HEK293 (cell line): Measurements from ENCODE around the gene EXTL1.

Source experiments
- BCL11A ChIP-seq: fragments of 450-650 bp; formaldehyde crosslinking; IDR thresholded peaks from 2 replicates; pipeline ENCODE4 v1.5.1; 2016; ENCODE audit warnings: low read depth, missing biosample characterization, missing genetic modification characterization
- GLIS1 ChIP-seq: fragments of 450-650 bp; formaldehyde crosslinking; IDR thresholded peaks from 2 replicates; pipeline ENCODE4 v1.5.1; 2016; ENCODE audit warnings: missing biosample characterization, missing genetic modification characterization
- KLF16 ChIP-seq: fragments of 450-650 bp; formaldehyde crosslinking; IDR thresholded peaks from 2 replicates; pipeline ENCODE4 v1.5.1; 2017; ENCODE audit warnings: missing biosample characterization, missing genetic modification characterization
- REPIN1 ChIP-seq: fragments of 450-650 bp; formaldehyde crosslinking; IDR thresholded peaks from 2 replicates; pipeline ENCODE4 v1.5.1; 2017; ENCODE audit warnings: missing biosample characterization, missing genetic modification characterization, low read depth
- YY1 ChIP-seq: fragments of 450-650 bp; formaldehyde crosslinking; IDR thresholded peaks from 2 replicates; pipeline ENCODE4 v1.5.1; 2018; ENCODE audit warnings: missing biosample characterization, missing genetic modification characterization
- ZNF366 ChIP-seq: fragments of 450-650 bp; formaldehyde crosslinking; conservative IDR thresholded peaks from 2 replicates; pipeline ENCODE4 v1.5.1; 2016; ENCODE audit warnings: missing biosample characterization, missing genetic modification characterization
- ZNF677 ChIP-seq: fragments of 450-650 bp; IDR thresholded peaks from 2 replicates; pipeline ENCODE4 v1.5.0; 2018; ENCODE audit warnings: missing biosample characterization, mild to moderate bottlenecking, missing genetic modification characterization, moderate library complexity
- ZNF747 ChIP-seq: fragments of 450-650 bp; formaldehyde crosslinking; IDR thresholded peaks from 2 replicates; pipeline ENCODE4 v1.5.1; 2016; ENCODE audit warnings: missing biosample characterization, missing genetic modification characterization
- ZSCAN23 ChIP-seq: fragments of 450-650 bp; formaldehyde crosslinking; IDR thresholded peaks from 2 replicates; pipeline ENCODE4 v1.5.1; 2016; ENCODE audit warnings: missing biosample characterization, missing genetic modification characterization
- TF ChIP-seq, protein P1 (sequence below): fragments of 450-650 bp; formaldehyde crosslinking; IDR thresholded peaks from 2 replicates; pipeline ENCODE4 v1.5.1; 2016; ENCODE audit warnings: missing biosample characterization, missing genetic modification characterization
- TF ChIP-seq, protein P2 (sequence below): fragments of 450-650 bp; formaldehyde crosslinking; IDR thresholded peaks from 2 replicates; pipeline ENCODE4 v1.5.1; 2016; ENCODE audit warnings: missing biosample characterization, missing genetic modification characterization
- TF ChIP-seq, protein P3 (sequence below): fragments of 450-650 bp; formaldehyde crosslinking; IDR thresholded peaks from 2 replicates; pipeline ENCODE4 v1.5.1; 2016; ENCODE audit warnings: missing biosample characterization, missing genetic modification characterization, low read depth
- TF ChIP-seq, protein P4 (sequence below): fragments of 450-650 bp; formaldehyde crosslinking; IDR thresholded peaks from 2 replicates; pipeline ENCODE4; 2016; ENCODE audit warnings: missing biosample characterization, missing genetic modification characterization

DNA sequence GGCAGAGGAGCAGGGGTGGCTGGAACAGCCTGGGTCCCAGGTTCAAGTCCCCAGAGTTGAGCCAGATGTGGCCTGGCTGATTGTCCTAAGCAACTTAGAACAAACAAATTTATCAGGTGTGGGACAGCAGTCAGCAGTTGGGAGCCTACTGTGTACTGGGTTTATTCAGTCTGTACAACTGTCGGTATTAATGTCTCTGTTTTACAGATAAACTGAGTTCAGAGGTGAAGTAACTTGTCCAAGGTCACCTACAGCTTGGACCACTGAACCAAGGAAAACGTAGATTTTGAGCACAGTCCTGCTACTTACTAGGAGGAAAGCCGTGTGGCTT, 60.4 kb downstream of the EXTL1 start:
- TF ChIP-seq, protein P1, sequence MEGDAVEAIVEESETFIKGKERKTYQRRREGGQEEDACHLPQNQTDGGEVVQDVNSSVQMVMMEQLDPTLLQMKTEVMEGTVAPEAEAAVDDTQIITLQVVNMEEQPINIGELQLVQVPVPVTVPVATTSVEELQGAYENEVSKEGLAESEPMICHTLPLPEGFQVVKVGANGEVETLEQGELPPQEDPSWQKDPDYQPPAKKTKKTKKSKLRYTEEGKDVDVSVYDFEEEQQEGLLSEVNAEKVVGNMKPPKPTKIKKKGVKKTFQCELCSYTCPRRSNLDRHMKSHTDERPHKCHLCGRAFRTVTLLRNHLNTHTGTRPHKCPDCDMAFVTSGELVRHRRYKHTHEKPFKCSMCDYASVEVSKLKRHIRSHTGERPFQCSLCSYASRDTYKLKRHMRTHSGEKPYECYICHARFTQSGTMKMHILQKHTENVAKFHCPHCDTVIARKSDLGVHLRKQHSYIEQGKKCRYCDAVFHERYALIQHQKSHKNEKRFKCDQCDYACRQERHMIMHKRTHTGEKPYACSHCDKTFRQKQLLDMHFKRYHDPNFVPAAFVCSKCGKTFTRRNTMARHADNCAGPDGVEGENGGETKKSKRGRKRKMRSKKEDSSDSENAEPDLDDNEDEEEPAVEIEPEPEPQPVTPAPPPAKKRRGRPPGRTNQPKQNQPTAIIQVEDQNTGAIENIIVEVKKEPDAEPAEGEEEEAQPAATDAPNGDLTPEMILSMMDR (tag by site-specific recombination): no peak
- TF ChIP-seq, protein P2, sequence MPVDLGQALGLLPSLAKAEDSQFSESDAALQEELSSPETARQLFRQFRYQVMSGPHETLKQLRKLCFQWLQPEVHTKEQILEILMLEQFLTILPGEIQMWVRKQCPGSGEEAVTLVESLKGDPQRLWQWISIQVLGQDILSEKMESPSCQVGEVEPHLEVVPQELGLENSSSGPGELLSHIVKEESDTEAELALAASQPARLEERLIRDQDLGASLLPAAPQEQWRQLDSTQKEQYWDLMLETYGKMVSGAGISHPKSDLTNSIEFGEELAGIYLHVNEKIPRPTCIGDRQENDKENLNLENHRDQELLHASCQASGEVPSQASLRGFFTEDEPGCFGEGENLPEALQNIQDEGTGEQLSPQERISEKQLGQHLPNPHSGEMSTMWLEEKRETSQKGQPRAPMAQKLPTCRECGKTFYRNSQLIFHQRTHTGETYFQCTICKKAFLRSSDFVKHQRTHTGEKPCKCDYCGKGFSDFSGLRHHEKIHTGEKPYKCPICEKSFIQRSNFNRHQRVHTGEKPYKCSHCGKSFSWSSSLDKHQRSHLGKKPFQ (tag by site-specific recombination): no peak
- TF ChIP-seq, protein P3, sequence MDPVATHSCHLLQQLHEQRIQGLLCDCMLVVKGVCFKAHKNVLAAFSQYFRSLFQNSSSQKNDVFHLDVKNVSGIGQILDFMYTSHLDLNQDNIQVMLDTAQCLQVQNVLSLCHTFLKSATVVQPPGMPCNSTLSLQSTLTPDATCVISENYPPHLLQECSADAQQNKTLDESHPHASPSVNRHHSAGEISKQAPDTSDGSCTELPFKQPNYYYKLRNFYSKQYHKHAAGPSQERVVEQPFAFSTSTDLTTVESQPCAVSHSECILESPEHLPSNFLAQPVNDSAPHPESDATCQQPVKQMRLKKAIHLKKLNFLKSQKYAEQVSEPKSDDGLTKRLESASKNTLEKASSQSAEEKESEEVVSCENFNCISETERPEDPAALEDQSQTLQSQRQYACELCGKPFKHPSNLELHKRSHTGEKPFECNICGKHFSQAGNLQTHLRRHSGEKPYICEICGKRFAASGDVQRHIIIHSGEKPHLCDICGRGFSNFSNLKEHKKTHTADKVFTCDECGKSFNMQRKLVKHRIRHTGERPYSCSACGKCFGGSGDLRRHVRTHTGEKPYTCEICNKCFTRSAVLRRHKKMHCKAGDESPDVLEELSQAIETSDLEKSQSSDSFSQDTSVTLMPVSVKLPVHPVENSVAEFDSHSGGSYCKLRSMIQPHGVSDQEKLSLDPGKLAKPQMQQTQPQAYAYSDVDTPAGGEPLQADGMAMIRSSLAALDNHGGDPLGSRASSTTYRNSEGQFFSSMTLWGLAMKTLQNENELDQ: no peak
- TF ChIP-seq ZSCAN23: no peak
- TF ChIP-seq BCL11A: no peak
- TF ChIP-seq ZNF366 (tag by site-specific recombination): no peak
- TF ChIP-seq KLF16 (tag by site-specific recombination): no peak
- no peak for TF ChIP-seq GLIS1 (tag by site-specific recombination)
- TF ChIP-seq, protein P4, sequence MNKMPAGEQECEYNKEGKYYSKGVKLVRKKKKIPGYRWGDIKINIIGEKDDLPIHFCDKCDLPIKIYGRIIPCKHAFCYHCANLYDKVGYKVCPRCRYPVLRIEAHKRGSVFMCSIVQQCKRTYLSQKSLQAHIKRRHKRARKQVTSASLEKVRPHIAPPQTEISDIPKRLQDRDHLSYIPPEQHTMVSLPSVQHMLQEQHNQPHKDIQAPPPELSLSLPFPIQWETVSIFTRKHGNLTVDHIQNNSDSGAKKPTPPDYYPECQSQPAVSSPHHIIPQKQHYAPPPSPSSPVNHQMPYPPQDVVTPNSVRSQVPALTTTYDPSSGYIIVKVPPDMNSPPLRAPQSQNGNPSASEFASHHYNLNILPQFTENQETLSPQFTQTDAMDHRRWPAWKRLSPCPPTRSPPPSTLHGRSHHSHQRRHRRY: no peak
- no peak for TF ChIP-seq YY1
- TF ChIP-seq ZNF677 (tag by site-specific recombination): no peak
- no peak for TF ChIP-seq REPIN1
- no peak for TF ChIP-seq ZNF747 (tag by site-specific recombination)
